Mammary epithelial cell (primary cell): ENCODE measurements around the gene LINGO1.

Source experiments
- CTCF ChIP-seq, 2 donors: IDR thresholded peaks in 1 of 2; conservative IDR thresholded peaks in 1 of 2; 2 replicates each; pipeline ENCODE4 v1.5.1; 2011 to 2012; ENCODE audit warnings: inconsistent platforms in 2 of 2, low read length in 2 of 2, mild to moderate bottlenecking in 2 of 2, control low read depth in 1 of 2, low read depth in 1 of 2; ENCODE audit not compliant: insufficient read depth in 1 of 2; ENCODE audit errors: extremely low read depth in 1 of 2
- EZH2 ChIP-seq: IDR thresholded peaks from 2 replicates; pipeline ENCODE4 v1.6.1; 2012; ENCODE audit warnings: low read length, inconsistent platforms, borderline replicate concordance

DNA sequence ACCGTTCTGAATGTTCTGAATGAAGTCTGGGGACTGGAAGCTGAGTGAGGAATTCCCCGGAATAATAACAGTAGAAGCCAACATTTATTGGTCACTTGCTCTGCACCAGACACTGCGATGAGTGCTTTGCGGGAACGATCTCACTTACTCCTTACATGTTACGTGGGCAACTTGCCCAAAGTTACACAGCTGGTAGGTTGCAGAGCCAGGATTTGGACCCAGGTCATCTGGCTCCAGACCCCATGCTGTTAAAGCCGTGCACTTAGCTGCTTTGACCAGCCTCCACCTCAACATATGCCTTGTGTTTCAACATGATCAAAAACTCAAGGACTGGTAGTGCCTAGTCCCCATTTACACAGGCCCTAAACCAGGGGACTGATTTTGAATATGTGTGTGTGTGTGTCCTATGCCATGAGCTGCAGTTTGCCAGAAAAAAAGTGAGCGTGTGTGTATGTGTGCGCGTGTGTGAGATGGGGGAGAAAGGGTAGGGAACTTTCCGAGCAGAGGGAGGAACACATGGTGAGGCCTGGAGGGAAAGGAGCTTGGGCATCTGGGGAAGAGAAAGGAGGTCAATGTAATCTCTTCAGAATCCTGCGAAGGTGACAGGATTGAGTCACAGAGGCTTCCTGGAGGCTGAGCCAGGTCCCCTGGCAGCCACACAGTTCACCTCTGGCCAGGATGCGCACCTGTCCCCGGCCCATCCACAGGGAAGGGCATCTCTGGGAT lies 28.9 kb downstream of the LINGO1 start:
- TF ChIP-seq CTCF (conservative IDR thresholded peaks at IDR 0.05 in 1 of 2, IDR thresholded peaks at IDR 0.05 in 1 of 2; ENCODE audit: extremely low read depth in 1 of 2, insufficient read depth in 1 of 2, low read depth in 1 of 2, low read length in 2 of 2) (no peak), EZH2 (no peak)
